HEK293 (cell line): ENCODE data around the gene TMEM171.

Source experiments
- CTCF ChIA-PET: fragments of 350-600 bp; formaldehyde crosslinking; extraction: SDS; loops from one replicate; lab custom pipeline; 2021; ENCODE audit warnings: antibody characterized with exemption; lab: Yijun Ruan, JAX
- POLR2A ChIA-PET: fragments of 300-600 bp; formaldehyde crosslinking; extraction: SDS; loops from one replicate; lab custom pipeline; 2020; ENCODE audit warnings: antibody characterized with exemption, inconsistent platforms; lab: Yijun Ruan, JAX
- H3K27ac ChIP-seq: fragments of 200-500 bp; sonication (Bioruptor generic); 2 replicates; pipeline ENCODE4 v1.5.1; 2014; ENCODE audit warnings: low read depth, low read length, control low read depth, inconsistent platforms; ENCODE audit errors: extremely low read depth
- H3K36me3 ChIP-seq, 2 experiments: fragments of 200-500 bp in 1 of 2; sonication (Bioruptor generic) in 1 of 2; 1 replicate in 1 of 2; 2 replicates in 1 of 2; pipeline ENCODE4 v1.5.1; 2014 to 2017; ENCODE audit warnings: inconsistent platforms in 2 of 2, low read length in 2 of 2; ENCODE audit not compliant: control insufficient read depth in 2 of 2, insufficient read depth in 1 of 2
- H3K4me1 ChIP-seq: fragments of 200-500 bp; sonication (Bioruptor generic); 2 replicates; pipeline ENCODE4 v1.5.1; 2014; ENCODE audit warnings: mild to moderate bottlenecking, low read length, inconsistent platforms; ENCODE audit not compliant: control insufficient read depth, insufficient read depth
- H3K4me3 ChIP-seq: 2 replicates; pipeline ENCODE4 v1.5.1; 2011; ENCODE audit warnings: low read depth, mild to moderate bottlenecking, control low read depth, low read length, moderate library complexity
- H3K9me3 ChIP-seq: fragments of 200-500 bp; sonication (Bioruptor generic); 2 replicates; pipeline ENCODE4 v1.5.1; 2014; ENCODE audit warnings: low read depth, low read length, inconsistent platforms; ENCODE audit not compliant: control insufficient read depth, insufficient read depth
- GLI4 ChIP-seq: fragments of 450-650 bp; formaldehyde crosslinking; IDR thresholded peaks from 2 replicates; pipeline ENCODE4 v1.5.1; 2016; ENCODE audit warnings: missing biosample characterization, missing genetic modification characterization
- KLF9 ChIP-seq: fragments of 450-650 bp; formaldehyde crosslinking; IDR thresholded peaks from 2 replicates; pipeline ENCODE4 v1.5.1; 2016; ENCODE audit warnings: missing biosample characterization, missing genetic modification characterization, low read depth
- OSR2 ChIP-seq: fragments of 450-650 bp; formaldehyde crosslinking; IDR thresholded peaks from 2 replicates; pipeline ENCODE4 v1.5.1; 2016; ENCODE audit warnings: missing biosample characterization, missing genetic modification characterization
- RBAK ChIP-seq: fragments of 450-650 bp; formaldehyde crosslinking; IDR thresholded peaks from 2 replicates; pipeline ENCODE4 v1.5.1; 2016; ENCODE audit warnings: missing biosample characterization, missing genetic modification characterization
- REST ChIP-seq: fragments of 450-650 bp; formaldehyde crosslinking; IDR thresholded peaks from 2 replicates; pipeline ENCODE4 v1.5.1; 2016; ENCODE audit warnings: missing biosample characterization, missing genetic modification characterization
- SCRT2 ChIP-seq: fragments of 450-650 bp; formaldehyde crosslinking; IDR thresholded peaks from 2 replicates; pipeline ENCODE4 v1.5.1; 2016; ENCODE audit warnings: missing biosample characterization, missing genetic modification characterization
- SP3 ChIP-seq: fragments of 450-650 bp; formaldehyde crosslinking; IDR thresholded peaks from 2 replicates; pipeline ENCODE4 v1.5.1; 2016; ENCODE audit warnings: missing biosample characterization, missing genetic modification characterization
- SP7 ChIP-seq: fragments of 450-650 bp; formaldehyde crosslinking; IDR thresholded peaks from 2 replicates; pipeline ENCODE4 v1.5.1; 2016; ENCODE audit warnings: missing biosample characterization, missing genetic modification characterization
- ZBTB20 ChIP-seq: fragments of 450-650 bp; formaldehyde crosslinking; IDR thresholded peaks from 2 replicates; pipeline ENCODE4 v1.5.1; 2016; ENCODE audit warnings: missing biosample characterization, missing genetic modification characterization
- ZFP69B ChIP-seq: fragments of 450-650 bp; formaldehyde crosslinking; IDR thresholded peaks from 2 replicates; pipeline ENCODE4 v1.5.1; 2016; ENCODE audit warnings: missing biosample characterization, missing genetic modification characterization
- ZNF157 ChIP-seq: fragments of 450-650 bp; formaldehyde crosslinking; IDR thresholded peaks from 2 replicates; pipeline ENCODE4 v1.5.1; 2016; ENCODE audit warnings: missing biosample characterization, missing genetic modification characterization
- ZNF16 ChIP-seq: fragments of 450-650 bp; formaldehyde crosslinking; IDR thresholded peaks from 2 replicates; pipeline ENCODE4 v1.5.1; 2016; ENCODE audit warnings: low read depth, missing biosample characterization, missing genetic modification characterization
- ZNF18 ChIP-seq: fragments of 450-650 bp; formaldehyde crosslinking; IDR thresholded peaks from 2 replicates; pipeline ENCODE4 v1.5.1; 2016; ENCODE audit warnings: missing biosample characterization, missing genetic modification characterization
- ZNF214 ChIP-seq: fragments of 450-650 bp; formaldehyde crosslinking; IDR thresholded peaks from 2 replicates; pipeline ENCODE4 v1.5.1; 2017; ENCODE audit warnings: missing biosample characterization, mild to moderate bottlenecking, missing genetic modification characterization, borderline replicate concordance
- ZNF266 ChIP-seq: fragments of 450-650 bp; formaldehyde crosslinking; IDR thresholded peaks from 2 replicates; pipeline ENCODE4 v1.5.1; 2016; ENCODE audit warnings: missing biosample characterization, missing genetic modification characterization, low read depth
- ZNF302 ChIP-seq: fragments of 450-650 bp; formaldehyde crosslinking; IDR thresholded peaks from 2 replicates; pipeline ENCODE4 v1.5.1; 2016; ENCODE audit warnings: missing biosample characterization, missing genetic modification characterization, low read depth
- ZNF362 ChIP-seq: fragments of 450-650 bp; formaldehyde crosslinking; IDR thresholded peaks from 2 replicates; pipeline ENCODE4 v1.5.1; 2016; ENCODE audit warnings: missing biosample characterization, missing genetic modification characterization
- ZNF366 ChIP-seq: fragments of 450-650 bp; formaldehyde crosslinking; conservative IDR thresholded peaks from 2 replicates; pipeline ENCODE4 v1.5.1; 2016; ENCODE audit warnings: missing biosample characterization, missing genetic modification characterization
- ZNF600 ChIP-seq: fragments of 450-650 bp; formaldehyde crosslinking; IDR thresholded peaks from 2 replicates; pipeline ENCODE4 v1.5.1; 2016; ENCODE audit warnings: missing biosample characterization, missing genetic modification characterization
- ZNF610 ChIP-seq: fragments of 450-650 bp; formaldehyde crosslinking; IDR thresholded peaks from 2 replicates; pipeline ENCODE4 v1.5.1; 2016; ENCODE audit warnings: missing biosample characterization, missing genetic modification characterization, borderline replicate concordance
- ZNF777 ChIP-seq: fragments of 450-650 bp; formaldehyde crosslinking; IDR thresholded peaks from 2 replicates; pipeline ENCODE4 v1.5.1; 2017; ENCODE audit warnings: missing biosample characterization, missing genetic modification characterization, borderline replicate concordance
- ZSCAN23 ChIP-seq: fragments of 450-650 bp; formaldehyde crosslinking; IDR thresholded peaks from 2 replicates; pipeline ENCODE4 v1.5.1; 2016; ENCODE audit warnings: missing biosample characterization, missing genetic modification characterization
- TF ChIP-seq, protein P1 (sequence below): fragments of 450-650 bp; formaldehyde crosslinking; IDR thresholded peaks from 2 replicates; pipeline ENCODE4 v1.5.1; 2016; ENCODE audit warnings: missing biosample characterization, missing genetic modification characterization
- TF ChIP-seq, protein P2 (sequence below): fragments of 450-650 bp; formaldehyde crosslinking; IDR thresholded peaks from 2 replicates; pipeline ENCODE4 v1.5.1; 2017; ENCODE audit warnings: missing biosample characterization, missing genetic modification characterization
- TF ChIP-seq, protein P3 (sequence below): fragments of 450-650 bp; formaldehyde crosslinking; IDR thresholded peaks from 2 replicates; pipeline ENCODE4 v1.5.1; 2016; ENCODE audit warnings: missing biosample characterization, missing genetic modification characterization

The TMEM171 gene

DNA sequence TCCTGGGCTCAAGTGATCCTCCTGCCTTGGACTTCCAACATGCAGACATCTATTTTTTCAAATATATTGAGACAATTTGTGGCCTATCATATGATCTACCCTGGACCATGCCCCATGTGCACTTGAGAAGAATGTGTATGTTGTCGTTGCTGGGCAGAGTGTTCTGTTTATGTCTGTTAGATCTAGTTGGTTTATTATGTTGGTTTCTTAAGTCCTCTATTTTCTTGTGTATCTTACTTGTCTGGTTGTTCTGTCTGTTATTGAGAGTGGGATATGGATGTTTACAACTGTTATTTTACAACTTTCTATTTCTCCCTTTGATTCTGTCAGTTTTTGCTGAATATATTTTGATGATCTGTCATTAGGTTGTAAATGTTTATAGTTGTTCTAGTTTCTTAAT lies 10.2 kb upstream of the TMEM171 start:
- H3K36me3 ChIP-seq, result no peaks in the 10 kb centered on the region
- CTCF ChIA-PET, result interaction anchor here (0.6 to 0.8 kb wide), 2 partner anchors 108 to 705 kb away, joined by 3 read pairs; no protein-coding TSS in a partner anchor
- H3K9me3 ChIP-seq, result no peaks in the 10 kb centered on the region
- POLR2A ChIA-PET, result interaction anchor here (0.7 kb wide), 1 partner anchor 105 kb away, joined by 4 read pairs; no protein-coding TSS in a partner anchor
- TF ChIP-seq ZNF362 (tag by site-specific recombination), result no peak
- no peak for TF ChIP-seq ZNF600 (tag by site-specific recombination)
- no peak for TF ChIP-seq SP3 (tag by site-specific recombination)
- no peak for TF ChIP-seq ZSCAN23
- TF ChIP-seq, protein P1, sequence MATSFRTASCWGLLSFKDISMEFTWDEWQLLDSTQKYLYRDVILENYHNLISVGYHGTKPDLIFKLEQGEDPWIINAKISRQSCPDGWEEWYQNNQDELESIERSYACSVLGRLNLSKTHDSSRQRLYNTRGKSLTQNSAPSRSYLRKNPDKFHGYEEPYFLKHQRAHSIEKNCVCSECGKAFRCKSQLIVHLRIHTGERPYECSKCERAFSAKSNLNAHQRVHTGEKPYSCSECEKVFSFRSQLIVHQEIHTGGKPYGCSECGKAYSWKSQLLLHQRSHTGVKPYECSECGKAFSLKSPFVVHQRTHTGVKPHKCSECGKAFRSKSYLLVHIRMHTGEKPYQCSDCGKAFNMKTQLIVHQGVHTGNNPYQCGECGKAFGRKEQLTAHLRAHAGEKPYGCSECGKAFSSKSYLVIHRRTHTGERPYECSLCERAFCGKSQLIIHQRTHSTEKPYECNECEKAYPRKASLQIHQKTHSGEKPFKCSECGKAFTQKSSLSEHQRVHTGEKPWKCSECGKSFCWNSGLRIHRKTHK (tag by site-specific recombination), result no peak
- no peak for TF ChIP-seq KLF9
- no peak for TF ChIP-seq OSR2 (tag by site-specific recombination)
- no peak for TF ChIP-seq ZNF777
- no peak for TF ChIP-seq ZNF610 (tag by site-specific recombination)
- TF ChIP-seq RBAK (tag by site-specific recombination), result no peak
- TF ChIP-seq ZFP69B, result no peak
- no peak for TF ChIP-seq ZNF18
- no peak for TF ChIP-seq ZNF266 (tag by site-specific recombination)
- TF ChIP-seq, protein P2, sequence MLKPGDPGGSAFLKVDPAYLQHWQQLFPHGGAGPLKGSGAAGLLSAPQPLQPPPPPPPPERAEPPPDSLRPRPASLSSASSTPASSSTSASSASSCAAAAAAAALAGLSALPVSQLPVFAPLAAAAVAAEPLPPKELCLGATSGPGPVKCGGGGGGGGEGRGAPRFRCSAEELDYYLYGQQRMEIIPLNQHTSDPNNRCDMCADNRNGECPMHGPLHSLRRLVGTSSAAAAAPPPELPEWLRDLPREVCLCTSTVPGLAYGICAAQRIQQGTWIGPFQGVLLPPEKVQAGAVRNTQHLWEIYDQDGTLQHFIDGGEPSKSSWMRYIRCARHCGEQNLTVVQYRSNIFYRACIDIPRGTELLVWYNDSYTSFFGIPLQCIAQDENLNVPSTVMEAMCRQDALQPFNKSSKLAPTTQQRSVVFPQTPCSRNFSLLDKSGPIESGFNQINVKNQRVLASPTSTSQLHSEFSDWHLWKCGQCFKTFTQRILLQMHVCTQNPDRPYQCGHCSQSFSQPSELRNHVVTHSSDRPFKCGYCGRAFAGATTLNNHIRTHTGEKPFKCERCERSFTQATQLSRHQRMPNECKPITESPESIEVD (tag by site-specific recombination), result no peak
- TF ChIP-seq ZNF214 (tag by site-specific recombination), result no peak
- TF ChIP-seq ZBTB20 (tag by site-specific recombination), result no peak
- no peak for TF ChIP-seq ZNF16 (tag by site-specific recombination)
- no peak for TF ChIP-seq GLI4 (tag by site-specific recombination)
- no peak for TF ChIP-seq ZNF302 (tag by site-specific recombination)
- H3K4me1 ChIP-seq, result no peaks in the 10 kb centered on the region
- no peak overlapping the region for H3K27ac ChIP-seq
- H3K4me3 ChIP-seq, result no peak overlapping the region

- no peaks in the 10 kb centered on the region for H3K36me3 ChIP-seq
- no peaks in the 10 kb centered on the region for H3K4me1 ChIP-seq
- POLR2A ChIA-PET, result no interaction called here
- H3K9me3 ChIP-seq, result no peaks in the 10 kb centered on the region
- CTCF ChIA-PET, result interaction anchor here (1.0 kb wide), 1 partner anchor 11 kb away, joined by 3 read pairs; no protein-coding TSS in a partner anchor
- no peak overlapping the region for H3K27ac ChIP-seq
- H3K4me3 ChIP-seq, result no peak overlapping the region
- TF ChIP-seq, protein P3, sequence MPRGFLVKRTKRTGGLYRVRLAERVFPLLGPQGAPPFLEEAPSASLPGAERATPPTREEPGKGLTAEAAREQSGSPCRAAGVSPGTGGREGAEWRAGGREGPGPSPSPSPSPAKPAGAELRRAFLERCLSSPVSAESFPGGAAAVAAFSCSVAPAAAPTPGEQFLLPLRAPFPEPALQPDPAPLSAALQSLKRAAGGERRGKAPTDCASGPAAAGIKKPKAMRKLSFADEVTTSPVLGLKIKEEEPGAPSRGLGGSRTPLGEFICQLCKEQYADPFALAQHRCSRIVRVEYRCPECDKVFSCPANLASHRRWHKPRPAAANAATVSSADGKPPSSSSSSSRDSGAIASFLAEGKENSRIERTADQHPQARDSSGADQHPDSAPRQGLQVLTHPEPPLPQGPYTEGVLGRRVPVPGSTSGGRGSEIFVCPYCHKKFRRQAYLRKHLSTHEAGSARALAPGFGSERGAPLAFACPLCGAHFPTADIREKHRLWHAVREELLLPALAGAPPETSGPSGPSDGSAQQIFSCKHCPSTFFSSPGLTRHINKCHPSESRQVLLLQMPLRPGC (tag by site-specific recombination), result no peak
- TF ChIP-seq ZNF366 (tag by site-specific recombination) (no peak), REST (no peak), ZNF157 (tag by site-specific recombination) (no peak), SP7 (tag by site-specific recombination) (no peak), SCRT2 (tag by site-specific recombination) (no peak)
Measured at GRCh38 chr5:73111536-73111935, 8.8 kb upstream of the TMEM171 start.
